HG02973 (cell line): Measurements from ENCODE around the gene CLCF1.

Experiments
- ATAC-seq: cut with Tn5 transposase; IDR thresholded peaks from one replicate; pipeline ENCODE4 v1.9.1; 2021; ENCODE audit warnings: moderate library complexity; ENCODE audit not compliant: unreplicated experiment

The CLCF1 gene

DNA sequence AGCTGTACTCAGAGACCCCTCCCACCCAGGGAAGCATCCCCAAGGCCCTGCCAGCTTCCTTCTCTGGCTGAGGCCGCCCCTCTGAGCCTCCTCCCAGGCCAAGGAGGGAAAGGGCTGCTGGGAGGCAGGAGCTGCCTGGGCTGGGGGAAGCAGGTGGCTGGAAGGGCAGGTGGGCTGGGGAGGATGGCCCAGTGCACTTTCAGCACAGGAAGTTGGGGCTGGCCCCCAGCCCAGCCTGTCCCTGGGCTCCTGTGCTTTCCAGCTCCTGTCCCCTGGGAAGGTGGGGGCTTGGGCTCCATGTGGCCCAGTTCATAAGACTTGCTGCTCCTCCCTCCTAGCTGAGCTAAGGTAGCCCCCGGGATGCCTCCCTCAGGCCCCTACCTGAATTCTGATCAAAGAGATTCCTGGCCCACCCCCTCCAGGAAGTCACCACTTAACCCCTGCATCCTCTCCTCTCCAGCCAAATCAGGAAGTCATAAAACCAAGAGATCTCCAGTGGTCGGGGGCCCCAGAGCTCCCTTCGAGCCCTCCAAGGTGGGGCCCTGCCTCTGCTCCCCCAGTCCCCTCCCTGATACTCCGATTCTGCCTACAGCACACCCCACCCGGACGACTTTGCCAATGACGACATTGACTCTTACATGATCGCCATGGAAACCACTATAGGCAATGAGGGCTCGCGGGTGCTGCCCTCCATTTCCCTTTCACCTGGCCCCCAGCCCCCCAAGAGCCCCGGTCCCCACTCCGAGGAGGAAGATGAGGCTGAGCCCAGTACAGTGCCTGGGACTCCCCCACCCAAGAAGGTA, 23.4 kb upstream of the CLCF1 start:
- ATAC-seq, result no peak

DNA sequence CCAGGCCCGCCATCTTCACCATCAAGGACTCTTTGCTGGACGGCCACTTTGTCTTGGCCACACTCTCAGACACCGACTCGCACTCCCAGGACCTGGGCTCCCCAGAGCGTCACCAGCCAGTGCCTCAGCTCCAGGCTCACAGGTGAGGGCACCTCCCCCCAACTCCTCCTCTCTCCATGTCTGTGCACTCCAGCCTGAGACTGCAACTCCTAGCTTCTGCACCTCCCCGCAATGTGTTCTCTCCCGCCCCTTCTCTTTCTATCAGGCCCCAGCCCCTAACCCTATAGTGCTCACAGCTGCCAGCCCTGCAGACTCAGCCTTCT, 22.8 kb upstream of the CLCF1 start:
- ATAC-seq, result no peak

DNA sequence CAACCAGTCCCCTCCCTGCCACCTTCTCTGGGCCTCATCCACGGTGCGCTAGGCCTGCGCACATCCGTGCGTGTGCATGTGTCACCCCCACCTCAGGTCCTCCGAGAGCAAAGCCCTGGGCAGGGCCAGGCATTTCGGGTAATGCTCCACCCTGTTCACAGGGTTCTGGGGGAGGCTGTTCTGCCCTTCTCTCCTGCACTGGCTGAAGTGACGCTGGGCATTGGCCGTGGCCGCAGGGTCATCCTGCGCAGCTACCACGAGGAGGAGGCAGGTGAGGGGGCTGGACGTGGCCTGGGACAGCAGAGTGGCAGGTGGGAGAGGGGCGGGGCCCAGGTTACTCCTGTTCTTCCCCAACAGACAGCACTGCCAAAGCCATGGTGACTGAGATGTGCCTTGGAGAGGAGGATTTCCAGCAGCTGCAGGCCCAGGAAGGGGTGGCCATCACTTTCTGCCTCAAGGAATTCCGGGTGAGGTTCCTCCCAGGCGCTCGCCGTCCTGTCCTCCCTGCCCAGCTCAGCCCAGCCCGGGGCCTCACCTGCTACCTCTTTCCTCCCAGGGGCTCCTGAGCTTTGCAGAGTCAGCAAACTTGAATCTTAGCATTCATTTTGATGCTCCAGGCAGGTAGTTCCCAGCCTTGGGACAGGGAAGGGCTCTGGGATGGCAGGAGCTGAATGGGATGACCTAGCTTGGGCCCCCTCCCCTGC, 22.3 kb upstream of the CLCF1 start:
- ATAC-seq, result no peak

DNA sequence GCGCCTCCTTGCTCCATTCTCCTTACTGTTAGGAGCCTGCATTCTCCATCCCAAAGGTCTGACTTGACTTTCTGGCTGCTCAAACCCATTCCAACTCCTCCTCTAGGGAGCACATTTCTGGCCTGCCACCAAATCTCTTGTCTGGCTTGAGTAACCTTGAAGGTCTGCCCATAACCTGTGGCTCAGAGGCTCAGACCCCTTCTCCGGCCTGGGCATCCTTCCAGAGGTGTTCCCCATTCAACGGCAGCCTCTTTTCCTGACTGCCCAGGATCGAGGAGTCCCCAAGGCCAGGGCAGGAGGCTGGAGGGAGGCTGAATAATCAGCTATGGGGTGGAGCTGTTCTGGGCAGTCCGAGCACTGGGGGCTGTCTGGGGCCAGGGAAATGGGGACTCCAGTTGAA, 20.6 kb upstream of the CLCF1 start:
- no peak for ATAC-seq

DNA sequence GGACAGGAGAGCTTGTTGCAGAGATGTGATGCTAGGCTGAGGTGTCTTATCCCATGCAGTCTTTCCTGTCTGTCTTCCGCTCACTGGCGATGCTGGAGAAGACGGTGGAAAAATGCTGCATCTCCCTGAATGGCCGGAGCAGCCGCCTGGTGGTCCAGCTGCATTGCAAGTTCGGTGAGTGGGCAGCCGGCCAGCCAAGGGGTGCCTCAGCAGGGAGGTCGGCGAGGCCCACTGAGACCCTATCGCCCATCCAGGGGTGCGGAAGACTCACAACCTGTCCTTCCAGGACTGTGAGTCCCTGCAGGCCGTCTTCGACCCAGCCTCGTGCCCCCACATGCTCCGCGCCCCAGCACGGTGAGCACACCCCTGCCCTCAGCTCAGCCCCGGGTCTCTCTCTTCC, 20.0 kb upstream of the CLCF1 start:
- no peak for ATAC-seq

- no peak for ATAC-seq
Observed at GRCh38 chr11:67392183-67392715, 18.9 kb upstream of the CLCF1 start.

- peak; percentile 46 for ATAC-seq
Observed at GRCh38 chr11:67391304-67392182, 18.1 kb upstream of the CLCF1 start, which contains the start of gene RAD9A. TSS of gene RAD9A (plus strand) at chr11:67391986. CDS start at chr11:67392045, 59 bp downstream.

GRCh38 chr11:67390947-67391303, 17.5 kb upstream of the CLCF1 start:
- ATAC-seq, result no peak

DNA sequence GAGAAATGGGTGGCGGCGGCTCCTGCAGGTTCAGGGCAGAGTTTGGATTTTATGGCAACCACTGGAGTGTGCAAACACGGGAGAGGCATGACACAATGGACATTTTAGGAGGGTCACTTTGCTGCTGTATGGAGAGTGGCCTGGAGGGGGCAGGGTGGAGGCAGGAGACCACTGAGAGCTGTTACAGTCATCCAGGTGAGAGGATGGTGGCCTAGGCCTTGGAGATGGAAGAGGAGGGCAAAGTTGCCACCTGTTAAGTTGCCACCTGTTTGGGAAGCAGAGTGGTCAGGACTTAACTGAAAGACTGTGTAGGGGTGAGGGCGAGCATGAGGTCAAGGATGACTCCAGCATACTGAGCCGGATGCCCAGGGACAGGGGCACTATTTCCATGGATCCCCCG, 16.1 kb upstream of the CLCF1 start:
- no peak for ATAC-seq

- ATAC-seq, result no peak
Observed at GRCh38 chr11:67387518-67387917, 14.1 kb upstream of the CLCF1 start.

- ATAC-seq, result no peak
Observed at GRCh38 chr11:67387069-67387468, 13.7 kb upstream of the CLCF1 start.

DNA sequence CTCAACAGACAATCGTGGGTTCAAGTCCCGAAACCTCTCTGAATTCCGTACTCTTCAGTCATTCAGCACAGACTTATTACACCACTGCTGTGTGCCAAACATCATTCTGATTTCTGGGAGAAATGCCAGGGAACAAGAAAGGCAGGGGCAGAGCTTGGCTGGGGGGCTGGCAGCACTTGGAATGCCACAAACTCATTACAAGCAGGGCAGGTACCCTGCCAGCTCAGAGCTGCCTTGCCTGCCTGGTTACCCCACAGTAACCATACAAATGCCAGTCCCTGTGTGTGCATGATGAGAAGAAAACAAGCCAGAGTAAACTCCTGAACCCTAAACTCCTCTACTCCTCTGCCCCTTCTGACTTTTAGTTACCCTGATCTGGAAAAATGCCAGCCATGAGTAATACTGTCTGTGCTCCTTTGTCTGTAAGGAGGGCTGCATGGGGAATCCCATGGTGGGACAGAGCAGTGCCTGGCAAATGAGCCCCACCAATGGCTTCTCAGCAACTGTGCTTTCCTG, 11.5 kb upstream of the CLCF1 start:
- no peak for ATAC-seq

- peak; percentile 45 for ATAC-seq
Observed at GRCh38 chr11:67382276-67383136, 9.1 kb upstream of the CLCF1 start.

GRCh38 chr11:67381244-67381972, 8.0 kb upstream of the CLCF1 start:
- ATAC-seq, result no peak

DNA sequence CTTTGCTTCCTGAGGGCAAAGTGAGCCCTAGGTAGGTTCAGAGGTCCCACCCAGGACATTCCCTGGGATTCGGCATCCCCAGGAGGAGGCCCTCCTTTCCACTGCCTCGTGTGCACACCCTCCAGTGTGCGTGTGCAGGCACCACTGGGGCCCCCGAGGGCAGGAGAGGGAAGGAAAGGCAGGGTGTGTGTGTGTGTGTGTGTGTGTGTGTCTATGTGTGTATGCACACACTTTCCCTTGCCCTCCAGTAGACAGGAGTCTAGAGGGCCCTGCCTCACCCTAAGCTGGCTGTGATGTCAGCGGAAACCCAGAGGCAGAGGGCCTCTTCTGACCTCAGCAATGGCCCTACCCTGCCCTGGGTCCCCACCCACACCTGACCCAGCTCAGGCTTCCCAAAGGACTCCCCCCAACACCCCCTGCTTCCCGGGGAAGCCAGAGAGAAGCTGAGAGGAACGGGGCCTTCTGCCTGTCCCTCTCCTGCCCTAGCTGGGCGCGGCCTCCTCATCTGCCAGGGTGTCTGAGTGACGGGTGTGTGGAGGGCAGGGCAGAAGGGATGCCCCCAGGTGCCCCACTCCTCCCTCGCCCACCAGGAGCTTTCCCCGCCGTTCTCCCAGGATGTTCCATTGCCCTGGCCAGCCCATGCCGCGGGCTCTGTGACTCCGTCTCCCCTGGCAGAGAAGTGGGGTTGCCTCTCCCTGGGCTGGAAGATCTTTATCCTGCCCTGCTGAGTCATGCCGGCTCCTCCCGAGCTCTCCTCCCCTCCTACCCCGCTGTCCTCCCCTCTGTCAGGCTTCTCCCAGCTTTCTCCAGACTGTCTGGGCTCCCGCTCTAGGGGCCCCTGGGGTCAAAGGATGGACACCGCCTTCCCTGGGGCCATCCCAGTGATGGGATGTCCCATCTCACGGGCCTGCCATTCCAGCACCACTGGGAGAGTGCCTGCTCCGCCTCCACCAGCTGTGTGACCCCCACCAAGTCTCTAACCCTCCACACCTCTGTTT, 6.0 kb upstream of the CLCF1 start:
- ATAC-seq, result no peak

DNA sequence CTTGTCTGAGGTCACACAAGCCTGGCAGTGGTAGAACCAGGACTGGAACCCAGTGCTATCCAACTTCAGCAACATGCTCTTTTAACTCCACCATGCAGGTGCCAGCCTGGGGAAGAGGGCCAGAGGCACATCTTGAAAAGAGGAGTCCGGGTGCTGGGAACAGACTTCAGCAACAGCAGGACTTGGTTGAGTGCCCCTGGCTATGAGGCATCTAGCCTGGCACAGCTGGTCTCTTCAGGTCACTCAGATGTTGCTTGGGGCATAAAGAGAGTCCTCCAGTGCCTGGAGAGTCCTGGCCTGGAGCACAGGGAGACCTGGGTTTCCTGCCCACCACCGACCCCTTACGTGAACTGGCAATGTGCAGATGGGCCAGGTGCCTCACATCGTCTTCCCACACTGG, 5.1 kb upstream of the CLCF1 start:
- ATAC-seq, result no peak

DNA sequence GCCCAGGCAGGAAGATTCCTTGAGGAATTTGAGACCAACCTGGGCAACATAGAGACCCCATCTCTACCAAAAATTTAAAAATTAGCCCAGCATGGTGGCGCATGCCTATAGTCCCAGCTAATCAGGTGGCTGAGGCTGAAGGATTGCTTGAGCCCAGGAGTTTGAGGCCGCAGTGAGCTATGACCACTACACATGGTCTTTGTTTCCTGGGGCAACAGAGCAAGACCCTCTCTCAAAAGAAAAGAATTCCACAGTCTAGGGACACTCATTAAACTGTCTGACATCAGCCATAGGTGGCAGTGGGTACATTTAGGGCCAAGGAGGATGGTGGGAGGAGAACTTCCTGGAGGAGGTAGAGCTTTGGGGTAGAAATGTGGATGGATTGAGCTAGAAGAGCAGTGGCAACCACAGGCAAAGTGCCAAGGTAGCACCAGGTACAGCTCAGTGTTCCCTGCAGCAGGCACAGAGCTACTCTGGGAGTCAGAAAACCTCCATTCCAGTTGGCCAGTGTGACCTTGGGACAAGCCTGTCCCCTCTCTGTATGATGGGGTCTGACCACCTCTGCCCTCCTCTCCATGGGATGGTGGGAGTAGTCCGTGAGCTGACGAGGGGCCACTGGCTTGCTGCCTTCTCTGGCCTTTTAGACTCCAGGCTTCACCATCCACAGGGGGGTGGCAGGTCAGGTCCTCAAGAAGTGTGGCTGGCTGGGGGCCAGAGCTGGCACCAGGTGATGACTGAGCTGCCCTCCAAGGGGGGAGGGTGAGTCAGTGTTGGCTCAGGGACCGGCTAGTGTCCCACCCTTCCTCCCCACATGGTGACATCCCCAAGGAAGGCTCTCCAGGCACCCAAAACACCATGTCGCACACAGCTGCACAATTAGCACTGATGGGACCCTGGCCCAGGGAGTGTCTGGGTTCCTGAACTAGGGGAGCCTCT, 3.7 kb upstream of the CLCF1 start:
- no peak for ATAC-seq
